ENCODE results near the gene GALNT17.
"Not testable (repeated sequence)": the region's sequence is repeated elsewhere in the genome, so short reads cannot be mapped to it uniquely, and the experiment has no call there.

GALNT17 gene

GRCh38 chr7:71580027-71580426, 448.1 kb downstream of the GALNT17 start:
- no peak for DNase-seq

- no peak for DNase-seq
Observed at GRCh38 chr7:71584256-71584655, 452.3 kb downstream of the GALNT17 start.

DNA sequence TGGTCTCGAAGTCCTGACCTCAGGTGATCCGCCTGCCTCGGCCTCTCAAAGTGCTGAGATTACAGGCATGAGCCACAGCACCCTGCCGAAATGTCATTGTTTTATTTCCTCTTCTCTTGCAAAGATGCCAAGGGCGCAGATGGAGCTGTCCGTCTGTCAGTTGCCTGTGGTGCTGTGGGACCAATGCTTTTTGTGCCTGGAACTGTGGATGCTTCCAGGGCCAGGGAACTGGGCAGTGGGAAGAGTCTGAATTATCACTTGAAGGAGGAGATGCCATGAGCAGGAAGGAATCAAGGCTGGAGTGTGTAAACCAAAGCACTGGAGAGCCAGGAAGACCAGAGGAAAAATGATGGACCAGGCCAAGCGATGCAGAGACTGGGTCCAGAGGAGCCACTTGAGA, 459.9 kb downstream of the GALNT17 start:
- no peak for DNase-seq

DNA sequence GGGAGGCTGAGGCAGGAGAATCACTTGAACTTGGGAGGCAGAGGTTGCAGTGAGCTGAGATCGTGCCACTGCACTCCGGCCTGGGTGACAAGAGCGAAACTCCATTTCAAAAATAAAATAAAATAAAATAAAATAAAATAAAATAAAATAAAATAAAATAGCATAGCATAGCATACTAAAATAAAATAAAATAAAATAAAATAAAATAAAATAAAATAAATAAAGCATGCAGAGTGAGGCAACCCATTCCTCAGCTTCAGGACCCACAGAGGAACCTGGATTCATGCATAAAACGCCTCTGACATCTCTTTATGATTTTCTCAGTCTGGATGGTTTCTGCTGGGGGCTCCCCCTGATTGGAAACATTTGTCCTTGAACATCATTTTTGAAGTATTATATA, 460.4 kb downstream of the GALNT17 start:
- not testable (repeated sequence) for DNase-seq

- no peak for DNase-seq
Observed at GRCh38 chr7:71594736-71595135, 462.8 kb downstream of the GALNT17 start.

- DNase-seq: no peak
Observed at GRCh38 chr7:71595176-71595575, 463.2 kb downstream of the GALNT17 start.

- no peak for DNase-seq
Observed at GRCh38 chr7:71598553-71598952, 466.6 kb downstream of the GALNT17 start.

DNA sequence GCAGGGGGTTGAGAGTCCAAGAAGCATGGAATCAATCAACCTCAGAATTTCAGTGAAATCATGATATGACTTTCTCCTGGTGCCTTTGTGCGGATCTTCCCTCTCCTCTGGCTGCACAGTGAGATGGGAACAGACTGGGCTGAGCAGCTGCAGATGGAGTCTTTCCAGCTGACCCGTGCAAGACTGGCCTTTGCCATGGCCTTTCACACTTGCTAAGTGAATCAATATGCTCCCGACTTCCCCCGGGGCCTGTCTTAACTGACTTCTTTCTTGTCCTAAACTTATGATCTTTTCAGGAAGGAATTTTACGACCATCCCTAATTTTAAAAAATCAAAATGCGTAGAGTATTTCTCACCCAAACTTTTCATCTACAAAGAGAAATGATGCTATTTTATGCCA, 469.9 kb downstream of the GALNT17 start:
- DNase-seq: no peak

DNA sequence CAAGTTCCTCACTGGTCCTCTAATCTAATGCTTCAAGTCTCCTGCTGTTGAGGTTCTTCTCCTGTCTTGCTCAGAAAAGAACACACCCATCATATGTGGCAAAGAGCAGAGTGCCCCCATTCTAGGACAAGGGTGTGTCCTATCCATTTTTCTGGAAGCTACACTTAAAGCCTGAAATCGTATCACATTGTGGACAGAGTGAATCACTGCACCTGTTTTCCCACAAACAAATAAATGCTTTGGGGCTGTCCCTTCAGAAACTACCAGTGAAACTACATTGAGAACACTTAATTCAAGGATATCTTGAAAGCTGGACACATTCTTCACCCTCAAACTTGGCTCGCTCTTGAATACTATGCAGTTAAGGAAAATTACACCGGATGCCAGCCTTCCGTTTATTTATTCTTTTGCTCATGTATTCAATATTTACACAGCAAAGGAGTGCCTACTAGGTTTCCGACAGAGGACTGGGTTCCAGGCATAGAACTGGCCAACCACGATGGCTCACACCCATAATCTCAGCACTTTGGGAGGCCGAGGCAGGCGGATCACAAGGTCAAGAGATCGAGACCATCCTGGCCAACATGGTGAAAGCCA, 473.0 kb downstream of the GALNT17 start:
- no peak for DNase-seq

GRCh38 chr7:71611986-71612385, 480.0 kb downstream of the GALNT17 start:
- DNase-seq: no peak

GRCh38 chr7:71612911-71613310, 481.0 kb downstream of the GALNT17 start:
- DNase-seq: no peak

DNA sequence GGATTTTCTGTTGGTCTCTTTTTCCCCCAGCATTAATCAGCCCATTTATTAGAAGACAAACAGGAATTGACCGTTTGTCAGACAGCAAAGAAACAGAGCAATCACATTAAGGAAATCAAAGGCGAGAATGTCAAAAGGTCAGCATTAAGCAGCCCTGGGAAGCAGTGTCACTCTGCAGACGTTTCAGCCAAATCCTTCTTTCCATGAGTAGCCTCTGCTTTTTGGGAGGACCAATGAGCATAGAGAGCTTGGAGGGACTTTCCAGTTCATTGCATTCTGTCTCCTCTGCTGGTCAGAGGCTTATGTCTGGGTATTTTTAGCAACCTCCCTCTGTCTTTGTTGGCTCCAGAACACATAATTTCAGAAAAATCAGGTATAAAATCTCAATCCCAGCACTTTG, 481.4 kb downstream of the GALNT17 start:
- no peak for DNase-seq

DNA sequence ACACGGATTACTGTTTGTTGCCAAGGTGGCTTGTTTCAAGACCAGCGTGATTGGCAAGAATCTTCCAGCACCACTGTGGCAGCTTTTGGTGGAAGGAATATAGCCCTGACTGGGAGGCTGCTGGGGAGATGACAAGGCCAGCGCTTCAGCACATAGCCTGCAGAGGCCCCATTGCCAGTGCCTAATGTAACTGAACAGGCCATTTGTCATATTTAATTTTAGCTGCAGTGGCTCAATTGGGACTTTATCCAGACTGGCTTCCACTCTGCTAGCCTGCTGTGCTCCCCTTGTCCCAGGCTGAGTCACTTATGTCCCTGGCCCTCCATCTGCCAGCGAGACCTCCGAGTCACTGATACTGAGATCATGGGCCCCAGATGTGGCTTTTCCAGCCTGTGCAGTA, 483.1 kb downstream of the GALNT17 start:
- no peak for DNase-seq

DNA sequence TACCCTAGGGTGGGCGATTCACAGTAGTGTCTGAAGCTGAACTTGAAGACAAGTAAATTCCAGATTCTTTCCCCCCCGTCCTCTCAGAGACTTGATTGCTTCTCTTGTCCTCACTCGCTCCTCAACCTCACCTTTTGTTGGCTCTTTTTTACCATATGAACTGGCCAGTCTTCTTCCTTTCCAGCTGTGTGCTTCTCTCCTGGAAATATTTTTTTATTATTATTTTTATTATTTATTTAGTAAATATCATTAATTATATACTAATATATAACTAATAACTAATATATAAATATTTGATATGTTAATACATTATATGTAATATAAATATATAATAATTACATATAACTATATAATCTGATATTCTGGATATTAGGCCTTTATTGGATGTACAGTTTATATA, 484.3 kb downstream of the GALNT17 start:
- no peak for DNase-seq

DNA sequence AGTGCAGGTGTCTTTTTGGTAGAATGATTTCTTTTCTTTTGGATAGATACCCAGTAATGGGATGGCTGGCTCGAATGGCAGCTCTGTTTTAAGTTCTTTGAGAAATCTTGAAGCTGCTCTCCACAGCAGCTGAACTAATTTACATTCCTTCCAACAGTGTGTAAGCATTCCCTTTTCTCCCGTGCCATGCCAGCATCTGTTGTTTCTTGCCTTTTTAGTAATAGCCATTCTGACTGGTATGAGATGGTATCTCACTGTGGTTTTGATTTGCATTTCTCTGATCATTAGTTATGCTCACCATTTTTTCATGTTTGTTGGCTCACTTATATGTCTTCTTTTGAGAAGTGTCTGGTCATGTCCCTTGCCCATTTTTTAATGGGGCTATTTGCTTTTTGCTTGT, 486.3 kb downstream of the GALNT17 start:
- no peak for DNase-seq

DNA sequence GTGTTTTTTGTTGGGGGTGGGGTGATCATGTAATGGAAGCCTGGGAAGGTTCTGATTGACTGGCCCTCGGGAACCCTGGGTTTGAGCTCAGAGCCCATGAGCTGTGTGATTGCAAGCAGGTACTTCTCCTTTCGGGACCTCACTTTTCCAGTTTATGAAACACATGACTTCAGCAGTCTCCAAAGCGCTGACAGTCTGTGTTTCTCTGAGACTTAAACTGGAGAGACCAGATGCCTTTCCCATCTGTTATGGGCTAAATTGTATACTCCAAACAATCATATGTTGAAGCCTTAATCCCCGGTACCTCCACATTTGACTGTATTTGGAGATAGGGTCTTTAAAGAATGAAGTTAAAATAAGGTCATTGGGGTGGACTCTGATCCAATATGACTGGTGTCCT, 493.6 kb downstream of the GALNT17 start:
- DNase-seq: no peak

GRCh38 chr7:71626206-71626605, 494.3 kb downstream of the GALNT17 start:
- no peak for DNase-seq

DNA sequence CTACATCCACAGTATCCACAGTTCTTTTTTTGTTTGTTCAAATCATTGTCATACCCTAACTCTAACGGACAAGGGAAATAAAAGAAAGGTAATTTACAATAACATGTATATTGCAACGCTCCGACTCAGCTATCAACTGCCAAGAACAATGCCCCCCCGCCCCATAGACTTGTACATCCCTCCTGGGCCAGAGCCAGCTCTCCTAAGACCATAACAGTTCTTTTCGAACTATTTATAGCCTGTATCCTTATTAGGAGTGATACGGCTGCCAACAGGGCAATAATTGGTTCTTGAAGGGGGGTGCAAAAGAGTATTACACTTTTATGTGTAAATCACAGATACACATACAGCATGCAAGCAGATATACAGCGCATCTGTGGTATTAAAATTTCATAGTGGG, 495.7 kb downstream of the GALNT17 start:
- no peak for DNase-seq

DNA sequence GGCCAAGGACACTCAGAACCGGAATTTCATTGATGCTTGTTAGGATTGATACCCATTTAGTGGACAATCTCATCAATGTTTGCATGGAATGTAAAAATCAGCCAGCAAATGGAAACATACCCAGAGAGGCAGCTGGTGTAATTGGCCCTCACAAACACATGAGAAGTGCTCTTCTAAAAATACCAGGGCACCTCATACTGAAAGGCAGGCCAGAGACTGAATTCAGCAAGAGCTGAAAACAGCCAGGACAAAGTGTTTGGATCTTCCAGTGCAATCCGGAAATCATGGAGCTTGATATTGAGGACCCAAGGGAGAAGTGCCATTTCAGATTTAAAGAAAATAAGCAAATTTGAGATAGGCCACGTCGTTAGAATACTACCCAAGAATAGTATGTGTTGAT, 498.6 kb downstream of the GALNT17 start:
- no peak for DNase-seq

- peak; percentile 72 for DNase-seq
Observed at GRCh38 chr7:71633551-71634008, 501.6 kb downstream of the GALNT17 start.

DNA sequence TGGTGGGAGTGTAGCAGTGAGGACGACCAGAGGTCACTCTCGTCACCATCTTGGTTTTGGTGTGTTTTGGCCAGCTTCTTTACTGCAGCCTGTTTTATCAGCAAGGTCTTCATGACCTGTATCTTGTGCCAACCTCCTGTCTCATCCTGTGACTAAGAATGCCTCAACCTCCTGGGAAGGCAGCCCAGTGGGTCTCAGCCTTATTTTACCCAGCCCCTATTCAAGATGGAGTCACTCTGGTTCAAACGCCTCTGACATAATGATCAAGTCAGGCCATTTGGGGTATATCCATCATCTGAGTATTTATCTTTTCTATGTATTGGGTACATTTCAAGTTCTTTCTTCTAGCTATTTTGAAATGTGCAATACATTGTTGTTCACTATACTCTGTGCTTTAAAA, 503.9 kb downstream of the GALNT17 start:
- not testable (repeated sequence) for DNase-seq

DNA sequence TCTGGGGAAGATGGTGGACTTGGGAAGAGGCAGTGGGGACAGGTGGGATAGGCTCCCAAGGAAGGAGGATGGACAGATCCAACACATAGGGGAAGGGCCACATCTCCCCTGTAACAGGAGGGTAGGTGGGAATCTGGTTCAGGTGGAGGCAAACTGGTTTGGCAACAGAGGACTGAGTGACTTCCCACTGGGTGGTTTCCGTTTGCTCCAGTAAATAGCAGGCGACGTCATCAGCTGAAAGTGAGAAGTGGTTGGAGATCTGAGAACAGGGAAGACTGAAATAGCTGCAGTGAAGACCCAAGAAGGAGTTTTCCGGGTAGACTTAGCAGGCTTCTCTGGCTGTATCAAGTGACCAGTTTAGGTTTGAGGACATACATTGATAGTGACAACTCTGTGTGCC, 504.4 kb downstream of the GALNT17 start:
- DNase-seq: peak; percentile 82

DNA sequence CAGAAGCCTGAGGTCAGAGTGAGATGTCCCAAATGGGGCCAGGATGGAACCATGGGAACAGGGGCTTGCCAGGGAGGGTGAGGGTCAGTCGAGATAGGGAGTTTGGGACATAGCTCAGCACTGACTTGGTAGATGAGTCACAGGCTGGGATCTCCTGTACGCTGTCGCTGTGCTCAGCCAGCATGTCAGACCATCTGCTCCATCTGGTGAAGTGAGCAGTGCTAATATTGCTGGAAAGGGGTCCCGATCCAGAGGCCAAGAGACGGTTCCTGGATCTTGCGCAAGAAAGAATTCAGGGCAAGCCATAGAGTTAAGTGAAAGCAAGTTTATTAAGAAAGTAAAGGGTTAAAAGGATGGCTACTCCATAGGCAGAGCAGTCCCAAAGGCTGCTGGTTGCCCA, 505.6 kb downstream of the GALNT17 start:
- DNase-seq: no peak

DNA sequence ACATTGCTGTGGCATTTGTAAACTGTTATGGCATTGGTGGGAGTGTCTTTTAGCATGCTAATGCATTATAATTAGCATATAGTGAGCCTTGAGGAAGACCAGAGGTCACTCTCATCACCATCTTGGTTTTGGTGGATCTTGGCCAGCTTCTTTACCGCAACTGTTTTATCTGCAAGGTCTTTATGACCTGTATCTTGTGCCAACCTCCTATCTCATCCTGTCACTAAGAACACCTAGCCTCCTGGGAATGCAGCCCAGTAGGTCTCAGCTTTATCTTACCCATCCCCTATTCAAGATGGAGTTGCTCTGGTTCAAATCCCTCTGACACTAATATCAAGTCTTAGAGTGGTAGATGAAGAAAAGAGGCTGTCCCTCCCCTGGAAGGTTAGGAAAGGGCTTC, 506.2 kb downstream of the GALNT17 start:
- DNase-seq: no peak

- no peak for DNase-seq
Observed at GRCh38 chr7:71639382-71640085, 507.6 kb downstream of the GALNT17 start.
